Muscle of leg (tissue), 11 donors: ENCODE measurements around the gene AFF1. TPM values are rescaled to one million over a fixed set of nuclear protein-coding genes. Genes with fewer than 3 reads are reported as not detected.
A peak's percentile ranks its signal among the peaks of the same experiment; 100 is the strongest.

ENCODE experiments used
- DNase-seq: peaks from one replicate; pipeline ENCODE4 v3.0.0; 2013
- H3K27ac ChIP-seq: one replicate; pipeline ENCODE4 v1.5.1; 2013; ENCODE audit warnings: mild to moderate bottlenecking, low read length, control low read depth
- H3K27me3 ChIP-seq: one replicate; pipeline ENCODE4 v1.6.1; 2013; ENCODE audit warnings: low read length; ENCODE audit not compliant: control insufficient read depth, insufficient read depth
- H3K36me3 ChIP-seq: one replicate; pipeline ENCODE4 v1.6.1; 2013; ENCODE audit warnings: low read length; ENCODE audit not compliant: control insufficient read depth, insufficient read depth
- H3K4me1 ChIP-seq: one replicate; pipeline ENCODE4 v1.6.1; 2013; ENCODE audit warnings: low read length; ENCODE audit not compliant: control insufficient read depth, insufficient read depth
- H3K4me3 ChIP-seq: one replicate; pipeline ENCODE4 v1.5.1; 2013; ENCODE audit warnings: low read length, control low read depth
- H3K9me3 ChIP-seq: replicated peaks from 2 replicates; pipeline ENCODE4 v1.6.1; 2013; ENCODE audit warnings: low read depth, low read length; ENCODE audit not compliant: control insufficient read depth
- WGBS: methylation state at CpG from one replicate; pipeline ENCODE4 v1.1.5; 2013; ENCODE audit warnings: missing lambda C conversion rate; ENCODE audit not compliant: insufficient coverage; 5-methylcytosine and 5-hydroxymethylcytosine counted together
- polyA plus RNA-seq, 8 donors: library from polyadenylated mRNA; unstranded; fragments of 120-200 nt; gene quantifications; one replicate each; pipeline versions ENCODE4 v1.2.1 to v1.2.3, GENCODE V29; 2013; ENCODE audit warnings: inconsistent platforms in 1 of 8, low replicate concordance in 1 of 8; ENCODE audit not compliant: insufficient read length in 8 of 8, insufficient read depth in 1 of 8
- total RNA-seq: library from RNA; stranded (reverse); fragments of 120-200 nt; gene quantifications from one replicate; pipeline ENCODE4 v1.2.4, GENCODE V29; 2013

The AFF1 gene
- total and polyA plus RNA-seq, 9 donors = 12.2 to 19.6 (median 15.5) TPM

- no CpG with 5 or more reads among the region's 3 CpGs for WGBS
- Histone ChIP-seq H3K27ac (no peak overlapping the region), H3K36me3 (no peaks in the 10 kb centered on the region), H3K4me1 (peaks cover 4% of the 10 kb centered on the region), H3K27me3 (no peaks in the 10 kb centered on the region), H3K4me3 (no peak overlapping the region), H3K9me3 (no peaks in the 10 kb centered on the region)
- DNase-seq = no peak
Measured at GRCh38 chr4:86965019-86965976, 30.5 kb downstream of the AFF1 start.

- H3K9me3 ChIP-seq = no peaks in the 10 kb centered on the region
- 79% methylated on average over 2 of the region's 2 CpGs for WGBS
- DNase-seq = peak; percentile 13
- H3K36me3 ChIP-seq = no peaks in the 10 kb centered on the region
- H3K4me1 ChIP-seq = no peaks in the 10 kb centered on the region
- no peak overlapping the region for H3K27ac ChIP-seq
- H3K4me3 ChIP-seq = no peak overlapping the region
- H3K27me3 ChIP-seq = no peaks in the 10 kb centered on the region
Measured at GRCh38 chr4:86967073-86967472, 32.3 kb downstream of the AFF1 start.

GRCh38 chr4:86967798-86968197 lies 33.0 kb downstream of the AFF1 start:
- Histone ChIP-seq H3K4me3 (no peak overlapping the region), H3K9me3 (no peaks in the 10 kb centered on the region), H3K27ac (no peak overlapping the region), H3K4me1 (no peaks in the 10 kb centered on the region), H3K36me3 (no peaks in the 10 kb centered on the region), H3K27me3 (no peaks in the 10 kb centered on the region)
- no peak for DNase-seq
- WGBS = 44% methylated on average over 1 of the region's 2 CpGs

- Histone ChIP-seq H3K9me3 (no peaks in the 10 kb centered on the region), H3K27ac (no peak overlapping the region), H3K4me3 (no peak overlapping the region), H3K27me3 (no peaks in the 10 kb centered on the region), H3K36me3 (no peaks in the 10 kb centered on the region), H3K4me1 (no peaks in the 10 kb centered on the region)
- no peak for DNase-seq
- WGBS = 21% methylated on average over 2 of the region's 2 CpGs
Measured at GRCh38 chr4:86968547-86968946, 33.7 kb downstream of the AFF1 start.

- H3K36me3 ChIP-seq = no peaks in the 10 kb centered on the region
- 41% methylated on average over 2 of the region's 8 CpGs for WGBS
- no peaks in the 10 kb centered on the region for H3K27me3 ChIP-seq
- no peak overlapping the region for H3K27ac ChIP-seq
- no peak overlapping the region for H3K4me3 ChIP-seq
- no peaks in the 10 kb centered on the region for H3K9me3 ChIP-seq
- no peak for DNase-seq
- H3K4me1 ChIP-seq = no peaks in the 10 kb centered on the region
Measured at GRCh38 chr4:86970447-86971354, 35.9 kb downstream of the AFF1 start.

GRCh38 chr4:86971355-86971683 lies 36.5 kb downstream of the AFF1 start:
- Histone ChIP-seq H3K4me1 (no peaks in the 10 kb centered on the region), H3K27ac (no peak overlapping the region), H3K36me3 (no peaks in the 10 kb centered on the region), H3K27me3 (no peaks in the 10 kb centered on the region), H3K4me3 (no peak overlapping the region), H3K9me3 (no peaks in the 10 kb centered on the region)
- no peak for DNase-seq

- Histone ChIP-seq H3K36me3 (no peaks in the 10 kb centered on the region), H3K27ac (no peak overlapping the region), H3K27me3 (no peaks in the 10 kb centered on the region), H3K4me3 (no peak overlapping the region), H3K9me3 (no peaks in the 10 kb centered on the region), H3K4me1 (no peaks in the 10 kb centered on the region)
- 25% methylated on average over 1 of the region's 3 CpGs for WGBS
- no peak for DNase-seq
Measured at GRCh38 chr4:86972997-86973396, 38.2 kb downstream of the AFF1 start.

GRCh38 chr4:86973668-86974067 lies 38.9 kb downstream of the AFF1 start:
- H3K36me3 ChIP-seq = no peaks in the 10 kb centered on the region
- 65% methylated on average over 4 of the region's 4 CpGs for WGBS
- no peaks in the 10 kb centered on the region for H3K27me3 ChIP-seq
- no peak for DNase-seq
- H3K4me3 ChIP-seq = no peak overlapping the region
- H3K27ac ChIP-seq = no peak overlapping the region
- H3K9me3 ChIP-seq = no peaks in the 10 kb centered on the region
- no peaks in the 10 kb centered on the region for H3K4me1 ChIP-seq

GRCh38 chr4:86974551-86974994 lies 39.8 kb downstream of the AFF1 start:
- Histone ChIP-seq H3K9me3 (no peaks in the 10 kb centered on the region), H3K36me3 (no peaks in the 10 kb centered on the region), H3K27ac (no peak overlapping the region), H3K27me3 (no peaks in the 10 kb centered on the region), H3K4me1 (no peaks in the 10 kb centered on the region), H3K4me3 (no peak overlapping the region)
- DNase-seq = no peak
- 84% methylated on average over 5 of the region's 8 CpGs for WGBS

GRCh38 chr4:86975927-86976326 lies 41.1 kb downstream of the AFF1 start:
- Histone ChIP-seq H3K4me1 (no peaks in the 10 kb centered on the region), H3K27ac (no peak overlapping the region), H3K36me3 (no peaks in the 10 kb centered on the region), H3K27me3 (no peaks in the 10 kb centered on the region), H3K4me3 (no peak overlapping the region), H3K9me3 (no peaks in the 10 kb centered on the region)
- no peak for DNase-seq
- WGBS = no CpG with 5 or more reads among the region's 2 CpGs
